ENCODE data around the gene ERP27.

ERP27 gene

GRCh38 chr12:14900521-14901227 lies 37.7 kb downstream of the ERP27 start:
- DNase-seq = no peak

GRCh38 chr12:14896521-14897169 lies 41.7 kb downstream of the ERP27 start:
- DNase-seq = no peak

- DNase-seq = no peak
Measured at GRCh38 chr12:14893506-14894250, 44.7 kb downstream of the ERP27 start.

- DNase-seq = no peak
Measured at GRCh38 chr12:14892726-14893505, 45.4 kb downstream of the ERP27 start.

- no peak for DNase-seq
Measured at GRCh38 chr12:14890701-14891100, 47.6 kb downstream of the ERP27 start.

- no peak for DNase-seq
Measured at GRCh38 chr12:14886271-14886670, 52.1 kb downstream of the ERP27 start.

GRCh38 chr12:14885718-14886221 lies 52.6 kb downstream of the ERP27 start, which contains the start of gene MGP:
Gene MGP, minus strand, starts transcription at chr12:14885854. Its CDS starts 63 bp downstream, at chr12:14885791.
- DNase-seq = no peak

- DNase-seq = peak; percentile 83 to 85
Measured at GRCh38 chr12:14884458-14884878, 53.9 kb downstream of the ERP27 start.

GRCh38 chr12:14883686-14884085 lies 54.7 kb downstream of the ERP27 start:
- no peak for DNase-seq

GRCh38 chr12:14880890-14881453 lies 57.4 kb downstream of the ERP27 start:
- no peak for DNase-seq

GRCh38 chr12:14879222-14879933 lies 59.0 kb downstream of the ERP27 start:
- DNase-seq = no peak

GRCh38 chr12:14878488-14878887 lies 59.8 kb downstream of the ERP27 start:
- DNase-seq = no peak

GRCh38 chr12:14876833-14877232 lies 61.5 kb downstream of the ERP27 start:
- no peak for DNase-seq

GRCh38 chr12:14874882-14875281 lies 63.5 kb downstream of the ERP27 start:
- DNase-seq = no peak

GRCh38 chr12:14873440-14874185 lies 64.7 kb downstream of the ERP27 start:
- no peak for DNase-seq

GRCh38 chr12:14871886-14872285 lies 66.5 kb downstream of the ERP27 start:
- DNase-seq = no peak

GRCh38 chr12:14871247-14871646 lies 67.1 kb downstream of the ERP27 start:
- no peak for DNase-seq

GRCh38 chr12:14868916-14869506 lies 69.3 kb downstream of the ERP27 start:
- DNase-seq = no peak
